Eye (tissue), 1 donor: Measurements from ENCODE around the gene ATXN1.
"Not testable (repeated sequence)": the region's sequence is repeated elsewhere in the genome, so short reads cannot be mapped to it uniquely, and the experiment has no call there.

ENCODE experiments used
- DNase-seq: peaks from one replicate; pipeline ENCODE4 v3.0.0-alpha.2; 2015

ATXN1 gene

DNA sequence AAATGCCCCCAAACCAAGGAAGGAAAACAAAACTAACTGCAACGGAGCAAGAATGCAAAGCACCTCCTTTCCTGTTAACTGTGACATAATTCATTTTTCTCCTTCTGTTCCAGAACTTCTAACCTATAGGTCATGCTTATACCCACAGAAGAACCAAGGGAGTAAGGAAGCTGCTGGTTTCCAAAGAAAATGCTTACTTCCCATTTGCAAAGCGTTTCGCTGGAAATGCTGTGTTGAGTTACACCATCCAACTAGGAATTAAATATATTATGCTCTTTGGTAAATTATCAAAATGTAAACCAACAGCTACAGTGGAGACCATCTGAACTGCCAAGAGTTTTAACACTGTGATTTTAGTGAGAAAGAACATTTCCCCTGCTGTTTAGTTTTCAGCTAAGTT is 42.9 kb downstream of the ATXN1 start:
- DNase-seq: no peak

GRCh38 chr6:16717275-16717942 is 43.9 kb downstream of the ATXN1 start:
- no peak for DNase-seq

DNA sequence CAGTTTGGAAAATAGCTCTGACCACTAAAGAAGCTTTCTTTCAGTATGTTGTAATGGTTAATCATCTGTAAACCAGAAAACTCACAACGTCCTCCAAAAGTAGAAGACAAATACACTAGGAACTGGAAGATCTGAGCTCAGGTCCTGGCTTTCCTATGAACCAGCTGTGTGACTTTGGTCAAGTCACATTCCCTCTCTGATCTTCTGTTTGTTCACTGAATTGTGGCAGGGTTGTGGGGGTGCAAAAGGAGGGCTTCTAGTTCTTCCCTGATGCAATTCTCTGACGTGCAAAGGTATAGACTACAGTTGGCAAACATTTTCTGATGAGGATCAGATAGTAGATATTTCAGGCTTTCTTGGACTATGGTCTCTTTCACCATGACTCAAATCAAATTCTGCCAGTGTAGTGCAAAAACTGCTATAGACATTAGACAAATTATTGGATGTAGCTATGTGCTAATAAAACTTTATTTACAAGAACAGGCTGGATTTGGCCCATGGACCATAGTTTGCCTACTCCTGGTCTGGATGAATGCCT is 44.9 kb downstream of the ATXN1 start:
- no peak for DNase-seq

DNA sequence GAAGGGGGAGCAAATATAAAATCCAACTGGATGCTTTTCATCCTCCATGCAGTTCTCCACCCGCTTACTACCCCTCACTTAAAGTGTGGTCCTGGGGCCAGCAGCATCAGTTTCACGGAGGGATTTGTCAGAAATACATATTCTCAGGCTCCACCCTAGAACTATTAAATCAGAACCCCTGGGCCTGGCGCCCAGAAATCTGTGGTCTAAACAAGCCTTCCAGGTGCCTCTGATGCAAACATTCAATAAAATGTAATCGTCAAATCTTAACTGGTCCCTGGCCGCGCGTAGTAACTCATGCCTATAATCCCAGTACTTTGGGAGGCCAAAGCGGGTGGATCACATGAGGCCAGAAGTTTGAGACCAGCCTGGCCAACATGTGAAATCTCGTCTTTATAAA is 47.7 kb downstream of the ATXN1 start:
- DNase-seq: no peak

DNA sequence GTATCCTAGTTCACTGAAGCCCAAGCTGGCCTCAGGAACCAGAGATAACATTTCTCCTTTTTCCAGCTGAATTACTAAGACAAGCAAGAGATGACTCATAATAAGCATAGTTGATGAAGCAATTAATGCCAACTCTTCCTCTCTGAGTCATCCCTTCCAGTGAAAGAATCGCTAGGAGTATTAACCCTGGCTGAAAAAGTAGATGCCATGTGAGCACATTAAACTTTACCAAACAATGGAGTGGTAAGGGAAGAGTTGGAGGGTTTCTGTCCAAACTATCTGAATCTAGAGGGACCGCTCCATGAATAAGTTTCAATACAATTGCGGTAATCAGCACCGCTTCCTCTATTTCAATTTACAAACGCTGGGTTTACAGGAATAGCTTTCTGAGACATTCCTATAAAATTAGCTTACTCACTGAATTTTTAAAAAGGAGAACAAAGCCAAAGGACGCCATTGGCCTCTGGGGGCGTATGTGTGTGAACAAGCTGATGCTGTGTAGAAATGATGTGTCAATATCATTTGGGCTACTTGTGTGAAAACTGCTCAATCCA is 48.3 kb downstream of the ATXN1 start:
- DNase-seq: no peak

DNA sequence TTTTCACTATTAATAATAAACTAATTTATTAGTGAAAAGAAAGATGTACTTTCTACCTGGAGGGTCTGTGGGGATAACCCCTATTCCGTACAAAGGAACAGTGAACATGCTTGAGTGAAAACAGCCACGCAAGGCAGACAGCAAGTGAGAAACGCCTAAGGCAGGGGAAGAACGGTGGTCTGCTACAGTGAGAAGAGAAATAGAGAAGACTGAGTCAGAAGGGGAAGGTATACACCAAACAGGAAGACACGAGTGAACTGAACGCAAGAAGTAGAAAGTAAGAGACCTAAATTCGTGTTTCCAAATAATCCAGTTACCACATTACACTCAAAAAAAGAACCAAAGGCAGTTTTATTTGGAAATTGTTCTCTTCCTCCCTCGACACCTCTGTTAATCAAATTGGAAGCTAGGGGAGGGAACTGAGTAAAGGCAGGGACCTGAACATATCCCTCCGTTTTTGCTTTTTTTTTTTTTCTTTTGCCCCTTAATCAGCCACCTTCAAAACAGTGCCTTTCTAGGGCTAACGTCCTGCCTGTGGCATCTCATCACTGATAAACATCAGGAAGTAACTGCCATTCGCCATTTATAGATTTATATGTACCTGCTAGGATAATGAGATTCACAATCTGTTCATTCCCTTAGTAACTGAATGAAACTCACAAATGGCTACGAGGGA is 48.9 kb downstream of the ATXN1 start:
- DNase-seq: no peak

- no peak for DNase-seq
Measured at GRCh38 chr6:16711546-16712254, 49.6 kb downstream of the ATXN1 start.

GRCh38 chr6:16706911-16707783 is 54.1 kb downstream of the ATXN1 start:
- no peak for DNase-seq

GRCh38 chr6:16706491-16706890 is 54.8 kb downstream of the ATXN1 start:
- not testable (repeated sequence) for DNase-seq

DNA sequence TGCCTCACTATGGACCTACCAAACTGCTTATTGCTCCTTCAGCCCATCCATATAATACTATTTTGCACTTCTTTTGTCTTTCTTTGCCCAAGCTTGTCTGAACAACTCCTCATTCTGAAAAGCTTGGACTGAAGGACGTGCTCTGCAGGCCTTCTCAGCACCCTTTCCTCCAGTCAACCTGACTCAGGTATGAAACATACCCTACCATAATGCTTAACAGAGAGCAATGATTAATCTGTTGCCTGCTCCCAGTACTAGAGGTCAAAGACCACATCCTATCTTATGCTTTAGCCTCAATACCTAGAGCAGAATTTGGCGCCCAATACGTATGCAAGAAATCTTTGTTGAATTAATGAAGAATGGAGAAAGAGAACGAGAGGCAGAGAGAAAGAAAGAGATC is 55.2 kb downstream of the ATXN1 start:
- DNase-seq: no peak

DNA sequence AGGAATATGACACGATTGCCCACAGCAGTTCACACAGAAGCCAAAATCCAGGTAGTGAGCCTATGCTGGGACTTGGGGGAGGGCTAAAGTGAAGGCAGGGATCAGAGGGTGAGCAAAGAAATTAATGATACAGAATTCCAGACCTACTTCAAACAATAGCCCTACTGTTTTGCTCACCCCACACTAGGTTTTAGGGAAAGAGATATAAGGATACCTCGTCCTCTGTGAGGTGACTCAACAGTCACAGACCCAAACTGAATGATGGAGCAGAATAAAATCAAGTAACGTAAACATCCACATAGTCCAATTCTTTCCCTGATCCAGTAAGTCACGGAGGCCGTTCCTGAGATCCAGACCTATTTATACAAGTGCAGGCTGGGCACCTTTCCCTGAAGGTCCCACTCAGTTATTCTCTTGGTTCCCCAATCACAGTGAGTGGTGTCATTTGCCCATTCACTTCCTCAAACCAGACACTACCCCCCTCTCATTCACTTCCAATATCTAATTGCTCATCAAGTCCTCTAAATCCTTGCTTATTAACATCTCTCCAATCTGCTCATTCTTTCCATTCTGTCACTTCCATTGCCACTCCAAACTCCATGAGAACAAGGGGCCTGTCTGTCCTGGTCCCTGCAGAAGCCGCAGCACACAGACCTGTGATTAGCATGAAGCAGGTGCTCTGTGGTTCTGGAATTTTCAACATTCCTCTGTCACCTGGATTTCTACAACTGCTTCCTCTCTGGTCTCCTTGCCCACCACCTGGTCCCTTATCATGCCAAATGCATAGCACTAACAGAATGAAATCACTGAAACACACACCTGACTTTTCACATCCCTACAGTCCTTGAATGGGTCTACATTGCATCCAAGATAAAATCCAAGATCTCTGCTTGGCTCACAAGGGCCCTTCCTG is 55.9 kb downstream of the ATXN1 start:
- DNase-seq: no peak

DNA sequence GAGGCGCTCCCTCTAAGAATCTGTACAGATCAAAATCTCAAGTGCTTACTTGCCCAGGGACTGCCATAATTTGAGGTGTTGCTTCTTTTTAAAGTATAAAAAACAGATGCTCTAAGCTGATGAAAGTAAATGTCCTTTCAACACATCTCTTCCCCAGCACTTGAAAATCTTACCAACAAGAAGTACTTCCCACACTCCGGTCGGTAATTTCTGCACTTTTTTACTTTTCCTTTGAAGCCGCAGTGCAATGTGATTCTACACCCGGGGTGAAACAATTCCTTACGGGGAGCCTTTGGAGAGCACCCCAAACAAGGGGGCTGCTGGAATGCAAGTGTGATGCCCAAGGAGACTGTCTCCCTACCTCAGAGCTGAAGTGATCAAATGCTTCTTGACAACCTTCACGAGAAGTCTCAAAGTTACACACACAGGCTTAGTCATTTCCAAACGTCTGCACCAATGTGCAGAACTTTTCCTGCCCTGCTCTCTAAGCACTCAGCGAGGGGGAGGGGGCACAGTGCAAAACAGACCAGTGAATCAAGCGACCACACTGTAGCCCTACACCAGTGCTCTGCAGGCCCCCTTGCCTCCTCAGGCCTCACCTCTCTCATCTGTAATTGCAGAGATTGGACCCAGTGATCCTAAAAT is 56.7 kb downstream of the ATXN1 start:
- peak; percentile 56 for DNase-seq

GRCh38 chr6:16702627-16703378 is 58.5 kb downstream of the ATXN1 start:
- DNase-seq: not testable (repeated sequence)

DNA sequence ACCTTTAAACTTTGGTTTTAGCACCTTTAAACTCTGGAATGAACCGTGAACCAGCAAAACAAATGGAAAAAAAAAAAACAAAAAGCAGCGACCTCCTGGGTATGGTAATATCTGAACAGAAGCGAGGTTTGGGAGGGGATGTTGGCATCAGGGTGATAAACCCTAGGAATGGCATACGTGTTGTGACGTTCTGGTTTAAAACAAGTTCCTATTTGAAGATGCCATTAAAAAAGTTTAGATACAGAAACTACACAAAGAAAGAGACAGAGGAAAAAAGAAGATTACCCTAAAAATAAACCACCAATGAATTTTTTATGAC is 60.4 kb downstream of the ATXN1 start:
- no peak for DNase-seq

GRCh38 chr6:16700202-16700915 is 60.9 kb downstream of the ATXN1 start:
- no peak for DNase-seq

DNA sequence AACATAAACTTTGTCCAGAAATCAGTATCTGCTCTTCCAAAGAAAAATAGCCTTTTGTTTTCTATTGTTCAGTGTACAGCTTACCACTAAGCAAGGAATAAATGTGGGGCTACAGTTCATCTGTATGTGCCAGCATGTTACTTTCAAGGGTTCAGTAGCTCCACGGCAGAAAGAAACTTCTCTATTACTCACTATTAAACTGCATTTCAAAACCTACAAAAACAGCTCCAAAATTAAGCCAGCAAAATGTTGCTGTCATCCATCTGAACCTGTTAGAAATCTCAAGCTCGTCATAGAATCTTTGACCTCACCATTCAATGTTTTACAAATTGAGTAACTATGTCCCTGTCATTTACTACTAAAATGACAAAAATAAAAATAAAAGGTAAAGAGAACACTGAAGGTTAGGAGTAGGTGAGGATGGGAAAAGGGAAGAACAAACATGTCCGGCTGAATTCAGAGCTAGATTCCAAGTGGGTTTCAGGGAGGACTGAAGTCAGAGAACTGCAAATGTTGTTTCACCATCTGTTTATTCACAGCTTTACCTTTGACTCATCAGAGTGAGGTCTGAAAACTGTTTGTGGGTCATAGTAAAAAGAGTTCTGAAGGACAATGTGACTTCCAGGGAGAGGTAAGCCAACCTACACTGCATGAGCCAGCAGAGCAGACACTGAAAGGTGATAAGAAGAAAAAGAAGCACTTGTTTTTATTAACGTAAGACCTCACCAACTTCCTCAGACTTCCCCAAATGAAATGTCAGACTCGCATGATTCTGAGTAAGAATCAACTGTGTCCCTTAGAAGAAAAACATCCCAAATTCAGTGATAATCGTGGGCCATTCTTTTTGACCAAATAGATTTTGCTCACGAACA is 62.0 kb downstream of the ATXN1 start:
- no peak for DNase-seq

DNA sequence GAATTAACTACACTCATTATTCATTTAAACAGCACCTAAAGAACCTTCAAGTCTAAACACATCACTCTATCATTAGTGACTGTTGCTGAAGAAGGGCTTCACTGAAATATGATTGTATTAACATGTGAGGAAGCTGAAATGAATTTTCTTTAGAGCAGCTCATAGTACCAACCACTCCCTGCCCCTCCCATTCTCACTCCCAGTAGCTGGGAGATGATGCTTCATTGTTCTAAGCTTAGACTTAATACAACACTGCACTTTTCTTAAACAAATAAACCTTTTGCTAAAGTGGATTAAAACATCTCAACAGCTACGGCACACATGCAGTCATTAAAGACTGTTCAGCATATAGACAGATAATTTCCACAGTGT is 63.1 kb downstream of the ATXN1 start:
- no peak for DNase-seq

GRCh38 chr6:16697437-16698161 is 63.7 kb downstream of the ATXN1 start:
- no peak for DNase-seq
